SK-N-SH (cell line): ENCODE data around the gene STK11IP. TPM values are rescaled to one million over a fixed set of nuclear protein-coding genes. Genes with fewer than 3 reads are reported as not detected.

Source experiments
- CTCF ChIA-PET: fragments of 300-600, 350-600 bp; formaldehyde crosslinking; extraction: SDS; loops from one replicate; lab custom pipeline; 2021; lab: Yijun Ruan, JAX
- POLR2A ChIA-PET: fragments of 350-600 bp; sonication (Branson Sonifier 250); formaldehyde crosslinking; extraction: SDS; loops from one replicate; lab custom pipeline; 2020; ENCODE audit warnings: antibody characterized with exemption, inconsistent platforms; lab: Yijun Ruan, JAX
- DNase-seq: peaks from one replicate; pipeline ENCODE4 v3.0.0; 2012
- H2AFZ ChIP-seq: fragments of 200-600 bp; sonication (generic); 2 replicates; pipeline ENCODE4 v1.8.1; 2016; ENCODE audit warnings: antibody characterized with exemption, mild to moderate bottlenecking, low read depth
- H3F3A ChIP-seq: fragments of 200-600 bp; sonication (generic); replicated peaks from 2 replicates; pipeline ENCODE3; 2016; ENCODE audit warnings: antibody characterized with exemption, mild to moderate bottlenecking; ENCODE audit not compliant: insufficient read depth
- H3K27ac ChIP-seq, 2 experiments: fragments of 200-500 bp in 1 of 2; fragments of 200-600 bp in 1 of 2; sonication (Bioruptor generic) in 1 of 2; sonication (generic), shearing (Covaris generic) in 1 of 2; 2 replicates each; pipeline versions ENCODE4 v1.5.1 to v1.6.1; 2014 to 2016; ENCODE audit warnings: low read depth in 2 of 2, inconsistent platforms in 1 of 2, low read length in 1 of 2, mild to moderate bottlenecking in 1 of 2, mixed read lengths in 1 of 2
- H3K27me3 ChIP-seq: fragments of 200-600 bp; sonication (generic), shearing (Covaris generic); 2 replicates; pipeline ENCODE4 v1.6.1; 2016; ENCODE audit warnings: mixed run types; ENCODE audit not compliant: insufficient read depth
- H3K36me3 ChIP-seq, 2 experiments: fragments of 200-500 bp in 1 of 2; fragments of 200-600 bp in 1 of 2; sonication (Bioruptor generic) in 1 of 2; sonication (generic) in 1 of 2; replicated peaks in 1 of 2; 2 replicates each; pipeline versions ENCODE3 to v1.5.1; 2014 to 2016; ENCODE audit warnings: low read length in 1 of 2, mild to moderate bottlenecking in 1 of 2; ENCODE audit not compliant: insufficient read depth in 2 of 2, control insufficient read depth in 1 of 2
- H3K4me1 ChIP-seq, 2 experiments: fragments of 200-500 bp in 1 of 2; fragments of 200-600 bp in 1 of 2; sonication (Bioruptor generic) in 1 of 2; sonication (generic), shearing (Covaris generic) in 1 of 2; 2 replicates each; pipeline versions ENCODE4 v1.5.1 to v1.6.1; 2014 to 2016; ENCODE audit warnings: low read depth in 1 of 2, low read length in 1 of 2, mixed run types in 1 of 2; ENCODE audit not compliant: insufficient read depth in 2 of 2, control insufficient read depth in 1 of 2
- H3K4me2 ChIP-seq: fragments of 200-600 bp; sonication (generic), shearing (Covaris generic); 2 replicates; pipeline ENCODE4 v1.6.1; 2017; ENCODE audit warnings: mixed run types
- H3K4me3 ChIP-seq, 2 experiments: fragments of 200-500 bp in 1 of 2; fragments of 200-600 bp in 1 of 2; sonication (Bioruptor generic) in 1 of 2; sonication (generic), shearing (Covaris generic) in 1 of 2; 2 replicates each; pipeline versions ENCODE4 v1.5.1 to v1.8.1; 2014 to 2016; ENCODE audit warnings: low read depth in 2 of 2, inconsistent platforms in 1 of 2, low read length in 1 of 2, mild to moderate bottlenecking in 1 of 2, mixed read lengths in 1 of 2, moderate library complexity in 1 of 2
- H3K79me2 ChIP-seq: fragments of 200-600 bp; sonication (generic); 2 replicates; pipeline ENCODE4 v1.8.1; 2017; ENCODE audit warnings: mild to moderate bottlenecking; ENCODE audit not compliant: insufficient read depth
- H3K9ac ChIP-seq: fragments of 200-600 bp; sonication (generic); 2 replicates; pipeline ENCODE4 v1.6.1; 2017; ENCODE audit warnings: mixed run types
- H3K9me2 ChIP-seq: fragments of 200-600 bp; sonication (generic); 2 replicates; pipeline ENCODE4 v1.6.1; 2017; ENCODE audit warnings: mixed run types
- H3K9me3 ChIP-seq: fragments of 200-600 bp; sonication (generic); 2 replicates; pipeline ENCODE4 v1.6.1; 2017; ENCODE audit warnings: mixed run types, mild to moderate bottlenecking, moderate library complexity
- H4K20me1 ChIP-seq: fragments of 200-600 bp; sonication (generic); 2 replicates; pipeline ENCODE4 v1.6.1; 2017; ENCODE audit warnings: mild to moderate bottlenecking, mixed run types; ENCODE audit not compliant: insufficient read depth
- EP300 ChIP-seq, 2 experiments: IDR thresholded peaks; 2 replicates each; pipeline versions ENCODE4 v1.4.0 to v1.6.1; 2012; ENCODE audit warnings: borderline replicate concordance in 1 of 2, low read depth in 1 of 2, low read length in 1 of 2
- FOXM1 ChIP-seq: IDR thresholded peaks from 2 replicates; pipeline ENCODE4 v1.4.0; 2012; ENCODE audit warnings: low read depth, mild to moderate bottlenecking
- JUND ChIP-seq: IDR thresholded peaks from 2 replicates; pipeline ENCODE4 v1.4.0; 2012
- MEF2A ChIP-seq: IDR thresholded peaks from 2 replicates; pipeline ENCODE4 v1.4.0; 2012; ENCODE audit warnings: low read depth, borderline replicate concordance
- NRF1 ChIP-seq: IDR thresholded peaks from 2 replicates; pipeline ENCODE4 v1.6.1; 2012; ENCODE audit warnings: low read depth, mild to moderate bottlenecking, low read length
- PBX3 ChIP-seq: IDR thresholded peaks from 2 replicates; pipeline ENCODE4; 2012
- SIN3A ChIP-seq: IDR thresholded peaks from 2 replicates; pipeline ENCODE4 v1.6.1; 2012; ENCODE audit warnings: low read depth, mild to moderate bottlenecking, low read length, moderate library complexity, borderline replicate concordance
- TAF1 ChIP-seq: IDR thresholded peaks from 2 replicates; pipeline ENCODE4 v1.6.1; 2012; ENCODE audit warnings: low read depth, mild to moderate bottlenecking, low read length, moderate library complexity, borderline replicate concordance
- TEAD4 ChIP-seq: IDR thresholded peaks from 2 replicates; pipeline ENCODE4 v1.4.0; 2012; ENCODE audit warnings: mild to moderate bottlenecking, borderline replicate concordance; ENCODE audit not compliant: insufficient read depth
- USF2 ChIP-seq: fragments of 150-350 bp; IDR thresholded peaks from 2 replicates; pipeline ENCODE4 v1.6.1; 2017; ENCODE audit warnings: antibody characterized with exemption, low read length, low read depth, borderline replicate concordance
- YY1 ChIP-seq: IDR thresholded peaks from 2 replicates; pipeline ENCODE4 v1.4.0; 2012; ENCODE audit warnings: low read depth, mild to moderate bottlenecking
- ZBTB33 ChIP-seq: IDR thresholded peaks from 2 replicates; pipeline ENCODE4 v1.4.0; 2012; ENCODE audit warnings: low read depth, borderline replicate concordance
- whole genome bisulfite sequencing: methylation state at CpG from one replicate; pipeline ENCODE4 v1.1.6; 2017; ENCODE audit warnings: low lambda C conversion rate; 5-methylcytosine and 5-hydroxymethylcytosine counted together
- polyA plus RNA-seq, 3 experiments: library from polyadenylated mRNA; depleted of rRNA; stranded (reverse); fragments of >200 nt; gene quantifications; 2 replicates each; pipeline ENCODE4 v1.2.3, GENCODE V29; 2012

STK11IP gene
- polyA plus RNA-seq, 1 of the 3 experiments (the other 2 are of a cell fraction), result 22.9 TPM

GRCh38 chr2:219554350-219554749 lies 43.3 kb upstream of the STK11IP start (continued):
- no peak for TF ChIP-seq USF2
- no peak for TF ChIP-seq PBX3

- no peak for TF ChIP-seq TAF1
- TF ChIP-seq YY1, result no peak
- TF ChIP-seq NRF1, result no peak
- TF ChIP-seq JUND, result no peak
- TF ChIP-seq FOXM1, result no peak
- TF ChIP-seq ZBTB33, result no peak
- TF ChIP-seq SIN3A, result no peak
- TF ChIP-seq EP300 (IDR thresholded peaks at IDR 0.05; ENCODE audit: borderline replicate concordance in 1 of 2, low read depth in 1 of 2, low read length in 1 of 2), result no peak
- TF ChIP-seq TEAD4, result no peak
- no peak for TF ChIP-seq MEF2A
- H3K27ac ChIP-seq, result no peak overlapping the region
- CTCF ChIA-PET, result interaction anchor here (0.8 to 7.5 kb wide), 7 partner anchors 12 to 87 kb away, joined by 3 to 107 read pairs (median 4); partner anchors contain the start of genes CHPF, OBSL1 and TMEM198
These were observed 41.7 kb upstream of the STK11IP start for GRCh38 chr2:219555956-219556355.

More at GRCh38 chr2:219555956-219556355, 41.7 kb upstream of the STK11IP start:
- Histone ChIP-seq H3K9ac (no peak overlapping the region), H3K4me3 (no peak overlapping the region), H3F3A (no peaks in the 10 kb centered on the region), H3K36me3 (no peaks in the 10 kb centered on the region), H3K9me3 (no peaks in the 10 kb centered on the region), H3K4me2 (no peak overlapping the region), H4K20me1 (no peaks in the 10 kb centered on the region), H2AFZ (no peak overlapping the region), H3K79me2 (no peaks in the 10 kb centered on the region), H3K27me3 (no peaks in the 10 kb centered on the region), H3K9me2 (no peaks in the 10 kb centered on the region), H3K4me1 (peaks cover 0 to 16% of the 10 kb centered on the region in 2 experiments; a peak in 1 of 4 replicates)
- POLR2A ChIA-PET, result interaction anchor here (0.7 kb wide), 1 partner anchor 203 kb away, joined by 4 read pairs; no protein-coding TSS in a partner anchor
- 91% methylated on average over 20 of the region's 20 CpGs for WGBS
- no peak for DNase-seq
